HEK293 (cell line): Measurements from ENCODE around the gene ITGA2.

Experiments
- CTCF ChIP-seq: fragments of 450-650 bp; formaldehyde crosslinking; IDR thresholded peaks from 2 replicates; pipeline ENCODE4 v1.5.1; 2016; ENCODE audit warnings: missing biosample characterization, missing genetic modification characterization
- KLF16 ChIP-seq: fragments of 450-650 bp; formaldehyde crosslinking; IDR thresholded peaks from 2 replicates; pipeline ENCODE4 v1.5.1; 2017; ENCODE audit warnings: missing biosample characterization, missing genetic modification characterization
- ZBTB21 ChIP-seq: fragments of 450-650 bp; formaldehyde crosslinking; IDR thresholded peaks from 2 replicates; pipeline ENCODE4 v1.5.1; 2017; ENCODE audit warnings: missing biosample characterization, missing genetic modification characterization
- ZEB2 ChIP-seq: fragments of 450-650 bp; formaldehyde crosslinking; IDR thresholded peaks from 2 replicates; pipeline ENCODE4 v1.5.1; 2016; ENCODE audit warnings: missing biosample characterization, missing genetic modification characterization
- ZNF416 ChIP-seq: fragments of 450-650 bp; formaldehyde crosslinking; IDR thresholded peaks from 2 replicates; pipeline ENCODE4 v1.5.1; 2016; ENCODE audit warnings: missing biosample characterization, missing genetic modification characterization

- TF ChIP-seq ZNF416 (tag by site-specific recombination) = no peak
- peak; percentile 64 for TF ChIP-seq CTCF (tag by site-specific recombination)
- no peak for TF ChIP-seq ZBTB21 (tag by site-specific recombination)
- no peak for TF ChIP-seq ZEB2
- TF ChIP-seq KLF16 (tag by site-specific recombination) = no peak
These were observed 802 bp downstream of the ITGA2 start for GRCh38 chr5:52989781-52990527.
